Measurements from ENCODE around the gene ANKRD13C.
"Not testable (repeated sequence)": the region's sequence is repeated elsewhere in the genome, so short reads cannot be mapped to it uniquely, and the experiment has no call there.

ANKRD13C gene

GRCh38 chr1:70358921-70359564 lies 4.5 kb upstream of the ANKRD13C start:
- DNase-seq, result no peak

- DNase-seq, result no peak
These were observed 1.4 kb upstream of the ANKRD13C start for GRCh38 chr1:70355920-70356319.

GRCh38 chr1:70355111-70355407 lies 537 bp upstream of the ANKRD13C start:
- DNase-seq, result no peak

GRCh38 chr1:70353601-70354331 lies 756 bp downstream of the ANKRD13C start:
- no peak for DNase-seq

- no peak for DNase-seq
These were observed 1.5 kb downstream of the ANKRD13C start for GRCh38 chr1:70353044-70353443.

GRCh38 chr1:70349799-70350198 lies 4.7 kb downstream of the ANKRD13C start:
- not testable (repeated sequence) for DNase-seq

GRCh38 chr1:70348399-70349165 lies 5.9 kb downstream of the ANKRD13C start:
- no peak for DNase-seq

GRCh38 chr1:70339644-70340043 lies 14.9 kb downstream of the ANKRD13C start:
- DNase-seq, result not testable (repeated sequence)

- DNase-seq, result no peak
These were observed 18.5 kb downstream of the ANKRD13C start for GRCh38 chr1:70336050-70336449.

- DNase-seq, result no peak
These were observed 20.1 kb downstream of the ANKRD13C start for GRCh38 chr1:70334436-70334835.

- DNase-seq, result no peak
These were observed 21.3 kb downstream of the ANKRD13C start for GRCh38 chr1:70333245-70333644.

- no peak for DNase-seq
These were observed 22.6 kb downstream of the ANKRD13C start for GRCh38 chr1:70331962-70332361.

- DNase-seq, result no peak
These were observed 27.0 kb downstream of the ANKRD13C start for GRCh38 chr1:70327306-70328076.

- DNase-seq, result no peak
These were observed 29.8 kb downstream of the ANKRD13C start for GRCh38 chr1:70324683-70325082.

GRCh38 chr1:70319750-70320149 lies 34.8 kb downstream of the ANKRD13C start:
- no peak for DNase-seq

GRCh38 chr1:70318191-70318590 lies 36.3 kb downstream of the ANKRD13C start:
- no peak for DNase-seq

- DNase-seq, result no peak
These were observed 37.4 kb downstream of the ANKRD13C start for GRCh38 chr1:70317087-70317486.

GRCh38 chr1:70315782-70316181 lies 38.7 kb downstream of the ANKRD13C start:
- no peak for DNase-seq

GRCh38 chr1:70314706-70315304 lies 39.7 kb downstream of the ANKRD13C start:
- DNase-seq, result no peak

GRCh38 chr1:70311369-70311768 lies 43.2 kb downstream of the ANKRD13C start:
- DNase-seq, result no peak

GRCh38 chr1:70299472-70299871 lies 55.0 kb downstream of the ANKRD13C start:
- DNase-seq, result no peak

- DNase-seq, result no peak
These were observed 58.8 kb downstream of the ANKRD13C start for GRCh38 chr1:70295749-70296148.

Data from NCI-H1048 (cell line).